OCI-LY3 (cell line): Measurements from ENCODE around the gene NFIC.

Experiments
- EZH2phosphoT487 ChIP-seq: fragments of 200-600 bp; shearing (Covaris generic); IDR thresholded peaks from 2 replicates; pipeline ENCODE4 v1.6.1; 2018; ENCODE audit warnings: antibody characterized with exemption, mixed run types, low read depth
- TF ChIP-seq, protein P1 (sequence below): fragments of 200-600, 300-600 bp; sonication (generic); IDR thresholded peaks from 2 replicates; pipeline ENCODE4 v1.5.1; 2014; ENCODE audit warnings: antibody characterized with exemption, low read length, low read depth

DNA sequence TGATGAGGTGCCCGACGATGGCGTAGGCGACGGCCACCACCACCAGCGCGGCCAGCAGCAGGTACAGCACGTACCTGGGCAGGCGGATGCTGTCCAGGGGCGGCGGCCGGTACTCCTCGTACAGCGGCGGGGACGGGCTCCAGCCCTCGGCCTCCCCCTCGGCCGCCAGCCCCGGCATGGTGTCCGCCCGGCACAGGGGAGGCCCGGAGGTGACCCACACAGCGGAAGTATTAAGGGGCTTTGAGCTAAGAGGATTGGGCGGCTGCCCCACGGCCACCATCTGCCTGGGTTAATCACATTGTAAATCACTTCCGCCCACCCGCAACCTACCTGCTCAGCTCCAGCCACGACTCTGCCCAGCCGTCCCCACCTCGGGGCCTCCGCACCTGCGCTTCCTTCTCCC lies 116.8 kb downstream of the NFIC start, which contains the start of gene SMIM44:
- TF ChIP-seq, protein P1, sequence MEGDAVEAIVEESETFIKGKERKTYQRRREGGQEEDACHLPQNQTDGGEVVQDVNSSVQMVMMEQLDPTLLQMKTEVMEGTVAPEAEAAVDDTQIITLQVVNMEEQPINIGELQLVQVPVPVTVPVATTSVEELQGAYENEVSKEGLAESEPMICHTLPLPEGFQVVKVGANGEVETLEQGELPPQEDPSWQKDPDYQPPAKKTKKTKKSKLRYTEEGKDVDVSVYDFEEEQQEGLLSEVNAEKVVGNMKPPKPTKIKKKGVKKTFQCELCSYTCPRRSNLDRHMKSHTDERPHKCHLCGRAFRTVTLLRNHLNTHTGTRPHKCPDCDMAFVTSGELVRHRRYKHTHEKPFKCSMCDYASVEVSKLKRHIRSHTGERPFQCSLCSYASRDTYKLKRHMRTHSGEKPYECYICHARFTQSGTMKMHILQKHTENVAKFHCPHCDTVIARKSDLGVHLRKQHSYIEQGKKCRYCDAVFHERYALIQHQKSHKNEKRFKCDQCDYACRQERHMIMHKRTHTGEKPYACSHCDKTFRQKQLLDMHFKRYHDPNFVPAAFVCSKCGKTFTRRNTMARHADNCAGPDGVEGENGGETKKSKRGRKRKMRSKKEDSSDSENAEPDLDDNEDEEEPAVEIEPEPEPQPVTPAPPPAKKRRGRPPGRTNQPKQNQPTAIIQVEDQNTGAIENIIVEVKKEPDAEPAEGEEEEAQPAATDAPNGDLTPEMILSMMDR, result no peak
- no peak for TF ChIP-seq EZH2phosphoT487
